HG03442 (cell line): Measurements from ENCODE around the gene FRYL.

Experiments
- ATAC-seq: cut with Tn5 transposase; IDR thresholded peaks from one replicate; pipeline ENCODE4 v1.9.1; 2021; ENCODE audit warnings: mild to moderate bottlenecking, moderate library complexity; ENCODE audit not compliant: unreplicated experiment

Gene FRYL

DNA sequence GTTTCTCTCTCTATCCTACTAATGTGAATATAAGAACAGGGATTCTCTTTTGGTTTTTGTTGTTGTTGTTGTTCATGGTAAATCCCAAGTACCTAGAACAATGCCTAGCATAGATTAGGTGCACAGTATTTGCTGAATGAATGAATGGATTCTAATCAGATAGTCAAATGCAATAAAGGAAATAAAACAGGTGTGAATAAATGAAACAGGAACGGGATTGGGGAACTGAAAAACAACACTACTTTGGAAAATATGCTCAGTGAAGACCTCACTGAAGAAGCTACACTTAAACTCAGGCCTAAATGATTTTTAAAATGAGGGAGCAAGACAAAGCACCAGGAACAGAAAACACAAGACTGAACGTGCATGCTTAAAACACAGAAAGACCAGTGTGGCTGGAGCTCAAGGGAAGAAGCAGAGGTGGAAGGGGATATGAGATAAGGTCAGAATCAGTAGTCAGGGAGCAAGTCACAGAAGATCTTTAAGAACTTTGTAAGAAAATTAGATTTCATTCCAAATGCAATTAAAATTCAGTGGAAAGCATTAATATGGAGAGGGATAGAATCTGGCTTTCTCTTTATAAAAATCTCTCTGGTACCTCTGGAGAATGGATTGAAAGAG lies 145.3 kb downstream of the FRYL start:
- ATAC-seq: no peak

DNA sequence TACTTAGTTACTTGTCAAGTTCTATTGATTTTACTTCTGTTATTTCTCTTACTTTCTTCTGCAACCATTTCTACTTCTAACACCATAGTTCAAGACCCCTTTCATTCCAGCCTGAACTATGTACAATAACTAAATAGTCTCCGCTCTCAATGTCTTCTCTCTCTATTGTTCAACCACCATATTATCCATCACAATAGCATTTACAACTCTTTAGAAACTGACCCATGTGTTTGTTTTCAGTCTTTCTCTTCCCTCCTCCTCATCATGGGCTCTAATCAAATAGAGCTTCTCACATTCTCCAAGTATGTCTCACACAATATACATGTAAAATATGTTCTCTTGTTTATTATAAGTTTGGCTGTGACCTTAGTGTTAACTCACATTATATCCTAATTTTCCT lies 146.4 kb downstream of the FRYL start:
- no peak for ATAC-seq

DNA sequence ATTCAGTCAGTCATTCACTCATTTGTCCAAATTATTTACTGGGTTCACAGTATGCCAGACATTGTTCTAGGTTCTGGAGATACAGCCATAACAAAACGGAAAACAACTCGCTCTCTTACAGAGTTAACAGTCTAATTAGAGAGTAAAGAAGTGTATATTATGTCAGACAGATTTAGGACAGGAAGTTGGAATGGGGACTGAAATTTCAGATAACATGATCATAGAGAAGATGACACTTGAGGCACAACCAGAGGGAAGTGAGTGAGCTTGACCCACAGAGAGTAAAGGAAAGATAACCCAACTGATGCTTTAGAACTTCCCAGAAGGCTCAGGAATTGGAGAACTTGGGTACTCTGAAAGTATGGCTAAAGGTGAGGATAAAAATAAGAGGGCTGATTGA lies 150.6 kb downstream of the FRYL start:
- no peak for ATAC-seq

DNA sequence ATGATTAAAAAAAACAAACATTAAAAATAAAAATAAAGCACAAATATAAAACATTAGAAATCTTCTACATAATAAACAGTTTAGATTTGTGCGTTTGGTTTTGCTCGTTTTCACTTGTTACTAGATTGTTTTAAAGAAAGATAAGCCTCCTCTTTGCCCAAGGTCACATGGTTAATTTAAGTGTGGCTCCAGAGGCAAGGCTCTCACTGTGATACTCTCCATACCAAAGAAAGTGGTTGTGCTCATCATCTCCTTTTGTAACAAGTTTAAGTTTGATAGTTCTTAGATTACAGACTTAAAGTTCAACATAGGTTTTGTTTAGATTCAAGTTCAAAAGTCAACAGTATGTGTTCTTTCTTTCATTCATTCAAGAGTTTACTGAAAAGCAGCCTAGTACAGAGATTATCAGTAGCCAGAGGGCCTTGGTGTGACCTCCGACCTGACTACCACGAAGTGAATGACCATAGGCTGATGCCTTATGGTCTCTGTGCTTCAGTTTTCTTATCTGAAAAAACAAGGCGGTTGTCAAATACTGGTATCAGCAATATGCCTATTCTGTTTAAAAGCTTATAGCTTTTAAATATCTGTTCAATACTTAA lies 156.8 kb downstream of the FRYL start:
- ATAC-seq: no peak

DNA sequence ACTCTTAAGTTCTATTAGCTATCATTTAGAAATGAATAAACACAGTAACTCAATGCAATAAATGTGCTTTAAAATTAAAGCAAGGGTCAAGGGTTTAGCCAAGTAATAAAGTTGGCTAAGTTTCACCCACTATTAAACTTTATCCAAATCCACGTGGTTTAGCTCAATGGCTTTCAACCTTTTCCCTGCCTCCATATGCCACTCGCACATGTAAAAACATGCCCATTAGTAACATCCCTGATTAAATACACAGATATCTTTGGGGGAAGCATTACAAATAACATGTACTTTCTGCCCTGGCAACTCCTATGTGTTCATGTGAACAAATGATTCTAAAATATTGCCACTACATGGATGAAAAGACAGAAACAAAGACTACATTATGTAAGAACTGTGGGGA lies 159.2 kb downstream of the FRYL start:
- no peak for ATAC-seq

DNA sequence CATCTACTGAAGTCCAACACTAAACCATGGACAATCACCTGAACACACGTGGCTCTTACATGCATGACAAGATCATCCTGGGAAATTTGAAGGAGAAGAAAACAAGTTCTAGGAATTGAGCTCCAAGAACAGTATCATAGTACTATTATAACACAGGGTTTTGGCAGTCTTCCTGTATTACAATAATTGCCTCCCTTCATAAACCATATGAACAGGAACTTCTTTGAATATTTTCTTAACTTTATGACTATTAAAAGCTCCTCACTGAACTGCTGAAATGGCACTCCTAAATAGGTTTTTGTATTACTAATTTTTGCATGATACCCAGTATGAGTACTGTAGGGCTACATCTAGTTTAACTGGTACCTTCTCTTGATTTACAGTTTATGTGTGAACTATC lies 160.0 kb downstream of the FRYL start:
- no peak for ATAC-seq

DNA sequence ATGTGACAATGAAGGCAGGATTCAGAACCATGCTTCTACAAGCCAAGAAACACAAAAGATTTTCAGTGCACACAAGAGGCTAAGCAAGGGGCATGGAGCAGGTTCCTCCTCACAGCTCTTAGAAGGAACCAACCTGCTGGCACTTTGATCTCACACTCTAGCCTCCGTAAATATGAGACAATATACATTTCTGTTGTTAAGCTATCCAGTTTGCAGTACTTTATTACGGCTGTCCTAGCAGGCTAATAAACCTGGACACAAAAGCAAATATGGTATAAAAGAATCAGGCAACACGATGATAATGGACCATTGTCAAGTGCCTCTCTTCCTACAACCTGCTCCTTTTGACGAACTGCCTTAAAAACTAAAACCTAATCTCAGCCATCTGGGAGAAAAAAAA lies 175.6 kb downstream of the FRYL start:
- ATAC-seq: no peak

DNA sequence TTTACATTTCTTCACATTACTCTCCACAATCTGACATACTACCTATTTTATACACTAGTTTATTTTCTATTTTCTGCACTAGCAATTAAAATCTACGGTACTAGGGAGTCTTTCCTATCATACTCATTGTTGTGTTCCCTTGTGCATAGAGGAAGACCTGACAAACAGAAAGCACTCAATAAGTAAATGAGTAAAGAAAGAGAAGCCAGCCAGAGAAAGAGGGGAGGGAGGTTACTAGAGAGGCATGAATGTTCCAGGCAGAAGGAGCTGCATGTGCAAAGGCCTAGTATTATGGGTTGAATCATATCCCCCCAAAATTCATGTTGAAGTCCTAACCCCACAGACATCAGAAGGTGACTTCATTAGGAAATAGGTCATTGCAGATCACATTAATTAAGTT lies 176.0 kb downstream of the FRYL start:
- no peak for ATAC-seq

DNA sequence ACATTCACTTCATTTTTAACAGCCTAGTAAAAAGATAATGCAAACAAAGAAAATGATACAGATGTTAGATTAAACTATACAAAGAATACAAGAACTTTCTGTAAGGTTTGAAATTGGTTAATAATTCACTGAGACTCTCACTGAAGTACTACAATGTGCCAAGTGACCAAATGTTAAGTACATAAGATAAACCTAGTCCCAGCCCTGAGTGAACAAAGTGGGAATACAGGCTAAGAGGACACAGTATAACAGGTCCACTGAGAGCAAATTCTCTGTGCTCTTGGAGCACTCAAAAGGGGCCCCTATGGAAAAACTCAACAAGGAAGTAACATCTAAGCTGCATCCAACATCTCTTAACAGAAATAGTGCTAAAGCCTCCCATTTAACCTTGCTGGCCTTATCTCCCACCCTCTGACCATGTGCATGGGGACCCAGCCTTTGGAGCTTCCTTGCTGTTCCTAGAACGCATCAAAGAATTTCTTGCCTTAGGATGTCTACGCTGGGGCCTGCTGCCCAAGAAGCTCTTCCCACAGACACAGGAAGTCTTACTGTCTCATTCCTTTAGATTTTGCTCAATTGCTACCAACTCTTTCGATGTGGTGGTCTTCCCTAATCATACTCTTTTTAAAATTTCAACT lies 176.6 kb downstream of the FRYL start:
- no peak for ATAC-seq

DNA sequence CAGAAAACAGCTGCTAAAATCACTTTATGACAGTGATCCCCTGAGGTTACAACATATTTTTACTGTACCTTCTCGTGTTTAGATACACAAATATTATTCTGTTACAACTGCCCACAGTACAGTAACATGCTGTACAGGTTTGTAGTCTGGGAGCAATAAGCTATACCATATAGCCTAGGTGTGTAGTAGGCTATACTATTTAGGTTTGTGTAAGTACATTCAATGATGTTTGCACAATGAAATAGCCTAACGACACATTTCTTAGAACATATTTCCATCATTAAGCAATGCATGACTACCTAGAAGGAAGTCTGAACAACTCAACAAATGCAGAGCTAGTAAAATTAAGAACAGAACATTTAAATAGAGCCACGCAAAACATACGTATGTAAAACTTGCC lies 177.3 kb downstream of the FRYL start:
- ATAC-seq: no peak

DNA sequence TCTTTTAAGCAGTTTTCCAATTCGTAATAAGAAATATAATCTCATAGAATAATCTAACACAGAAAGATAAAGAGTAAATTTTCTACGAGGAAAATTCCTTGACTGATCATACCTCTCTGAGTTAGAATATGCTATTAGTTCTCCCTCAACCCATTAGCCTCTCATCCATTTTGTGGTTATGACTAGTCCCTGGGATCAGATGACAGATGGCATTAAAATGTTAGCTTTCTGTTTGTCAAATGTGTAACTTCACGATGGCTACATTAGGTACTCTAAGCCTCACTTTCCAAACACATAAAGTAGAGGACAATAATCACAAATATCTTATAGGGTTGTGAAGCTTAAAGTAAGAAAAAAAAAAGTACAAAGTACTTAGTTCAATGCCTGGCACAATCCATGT lies 177.9 kb downstream of the FRYL start:
- no peak for ATAC-seq

DNA sequence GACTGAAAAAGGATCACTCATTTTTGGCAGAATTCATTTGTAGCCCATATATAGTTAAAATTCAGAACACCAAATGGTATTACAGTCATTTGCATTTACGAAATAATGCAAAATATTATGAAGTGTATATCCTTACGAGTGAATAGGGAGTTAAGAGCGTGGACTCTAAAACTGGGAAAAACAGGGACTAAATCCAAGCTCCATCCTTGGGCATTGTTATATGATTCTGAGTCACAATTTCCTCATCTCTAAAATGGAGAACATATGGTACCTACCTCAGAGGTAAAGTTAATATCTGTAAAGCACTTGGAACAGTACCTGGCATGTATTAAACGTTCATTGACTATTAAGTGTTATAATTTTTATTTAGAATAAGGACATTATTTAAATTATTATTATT lies 183.7 kb downstream of the FRYL start:
- no peak for ATAC-seq

DNA sequence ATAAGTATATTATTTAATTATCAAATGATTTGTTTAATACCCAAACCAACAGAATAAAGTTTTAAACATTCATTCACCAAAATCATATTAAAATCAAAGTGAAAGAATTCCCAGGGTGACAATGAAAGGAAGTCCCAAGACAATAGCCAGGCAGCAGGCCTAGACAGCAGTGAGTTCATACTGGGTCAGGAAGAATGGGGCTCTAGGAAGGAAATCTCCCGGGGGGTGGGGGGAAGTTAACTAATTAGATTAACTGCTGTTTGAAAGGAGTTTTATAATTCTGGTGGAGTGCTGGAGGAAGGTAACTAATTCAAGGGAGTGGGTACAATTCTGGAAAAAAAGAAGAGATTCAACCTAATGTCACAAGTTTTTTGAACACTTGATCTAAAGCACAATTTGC lies 185.9 kb downstream of the FRYL start:
- no peak for ATAC-seq

DNA sequence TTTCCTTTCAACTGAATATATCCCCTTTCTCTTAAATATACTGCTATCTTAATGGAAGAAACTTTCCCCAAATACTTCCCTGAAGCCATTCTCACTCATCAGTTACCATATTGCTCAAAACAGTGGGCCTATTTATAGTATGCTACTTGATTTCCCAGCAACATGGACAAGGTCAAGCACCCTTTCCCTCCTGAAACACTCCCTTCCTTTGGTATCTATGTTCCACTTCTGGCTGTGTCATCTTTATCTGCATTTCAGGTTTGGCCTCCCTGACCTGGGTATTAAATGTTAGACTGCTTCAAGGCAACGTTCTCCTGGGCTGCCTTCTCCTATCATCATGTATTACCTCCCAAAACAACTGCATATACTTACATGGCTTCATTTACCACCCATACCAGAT lies 188.7 kb downstream of the FRYL start:
- ATAC-seq: no peak

DNA sequence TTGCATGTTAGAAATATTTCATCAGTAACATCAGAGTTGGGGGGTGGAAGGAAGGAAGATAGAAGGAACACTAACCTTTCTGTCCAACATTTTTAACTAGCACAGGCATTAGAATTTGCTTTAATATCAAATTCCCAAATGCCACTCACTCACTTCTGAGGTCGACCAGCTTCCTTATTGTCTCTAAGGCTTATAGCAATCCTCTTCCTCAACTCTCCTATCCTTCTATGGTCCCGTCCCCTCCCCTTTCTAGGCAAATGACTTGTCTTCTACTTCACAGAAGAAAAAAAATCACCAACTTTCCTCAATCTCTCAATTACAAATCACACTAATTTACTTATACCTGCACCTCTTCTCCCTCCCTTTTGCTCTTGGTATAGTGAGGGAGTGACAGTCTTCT lies 189.2 kb downstream of the FRYL start:
- no peak for ATAC-seq

DNA sequence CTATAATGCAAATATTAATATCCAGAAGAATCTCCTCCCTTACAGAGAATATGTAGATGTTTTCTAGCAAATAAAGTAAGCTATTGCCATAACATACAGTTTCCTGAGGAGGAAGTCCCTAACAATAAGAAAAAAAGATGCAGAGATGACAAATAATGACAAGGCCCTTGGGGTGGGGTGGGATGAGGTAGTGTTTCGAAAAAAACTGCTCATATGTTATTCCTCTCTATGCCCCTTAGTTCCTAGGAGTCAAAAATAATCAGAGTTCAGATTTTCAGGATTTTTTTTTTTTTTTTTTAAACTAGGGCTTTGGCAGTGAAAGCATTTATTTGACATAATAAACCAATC lies 191.0 kb downstream of the FRYL start:
- ATAC-seq: no peak

DNA sequence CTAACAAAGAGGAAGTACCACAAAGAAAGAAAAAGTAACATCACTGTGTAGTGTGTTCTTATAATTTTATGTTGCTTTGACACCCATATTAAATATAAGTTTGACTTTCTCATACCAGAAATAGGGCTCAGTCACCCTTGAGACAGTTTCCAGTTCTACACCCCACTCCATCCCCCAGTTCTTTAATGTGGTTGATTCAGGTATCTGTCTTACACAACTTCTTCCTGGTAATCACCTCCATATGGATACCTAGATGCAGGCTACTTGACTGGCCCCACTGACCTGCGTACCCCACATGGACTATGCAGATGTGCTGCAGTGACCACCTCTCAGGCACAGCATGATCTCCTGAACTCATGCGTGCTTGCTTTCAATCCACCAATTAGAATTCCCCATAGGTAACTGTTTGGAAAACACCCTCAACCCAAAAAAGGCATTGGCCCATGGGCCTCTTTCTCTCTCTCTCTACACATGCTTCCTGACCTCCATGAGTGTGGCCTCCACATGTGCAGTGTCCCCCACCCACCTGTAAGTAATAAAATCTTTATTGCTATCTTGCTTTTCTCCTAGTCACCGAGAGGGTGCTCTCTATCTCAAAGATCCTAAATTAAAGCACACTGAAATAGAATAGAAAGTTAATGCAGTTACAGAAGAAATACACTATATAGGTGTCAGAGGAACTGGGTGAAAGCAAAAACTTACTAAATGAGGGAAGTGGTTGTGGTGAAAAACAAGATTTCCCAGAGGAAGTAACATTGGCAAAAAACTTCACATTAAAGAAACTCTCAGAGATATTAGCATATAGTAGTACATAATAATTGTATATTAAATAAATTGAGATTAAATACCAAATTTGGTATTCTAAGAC lies 191.6 kb downstream of the FRYL start:
- ATAC-seq: no peak

DNA sequence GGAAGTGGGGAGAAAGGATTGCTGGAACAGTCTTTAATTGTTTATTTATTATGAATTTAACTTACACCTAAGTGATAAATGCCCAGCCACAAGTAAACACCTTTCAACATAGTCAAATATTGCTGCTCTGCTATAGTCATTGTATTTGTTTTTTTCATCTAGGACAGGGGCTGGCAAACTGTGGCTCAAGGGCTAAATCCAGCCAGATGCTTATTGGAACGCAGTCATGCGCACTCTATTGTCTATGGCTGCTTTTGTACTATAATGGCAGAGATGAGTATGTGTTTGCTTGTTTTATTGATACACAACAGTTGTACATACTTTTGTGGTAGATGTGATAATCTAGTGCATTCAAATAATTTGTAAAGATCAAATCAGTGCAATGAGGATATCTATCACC lies 194.7 kb downstream of the FRYL start:
- ATAC-seq: no peak

DNA sequence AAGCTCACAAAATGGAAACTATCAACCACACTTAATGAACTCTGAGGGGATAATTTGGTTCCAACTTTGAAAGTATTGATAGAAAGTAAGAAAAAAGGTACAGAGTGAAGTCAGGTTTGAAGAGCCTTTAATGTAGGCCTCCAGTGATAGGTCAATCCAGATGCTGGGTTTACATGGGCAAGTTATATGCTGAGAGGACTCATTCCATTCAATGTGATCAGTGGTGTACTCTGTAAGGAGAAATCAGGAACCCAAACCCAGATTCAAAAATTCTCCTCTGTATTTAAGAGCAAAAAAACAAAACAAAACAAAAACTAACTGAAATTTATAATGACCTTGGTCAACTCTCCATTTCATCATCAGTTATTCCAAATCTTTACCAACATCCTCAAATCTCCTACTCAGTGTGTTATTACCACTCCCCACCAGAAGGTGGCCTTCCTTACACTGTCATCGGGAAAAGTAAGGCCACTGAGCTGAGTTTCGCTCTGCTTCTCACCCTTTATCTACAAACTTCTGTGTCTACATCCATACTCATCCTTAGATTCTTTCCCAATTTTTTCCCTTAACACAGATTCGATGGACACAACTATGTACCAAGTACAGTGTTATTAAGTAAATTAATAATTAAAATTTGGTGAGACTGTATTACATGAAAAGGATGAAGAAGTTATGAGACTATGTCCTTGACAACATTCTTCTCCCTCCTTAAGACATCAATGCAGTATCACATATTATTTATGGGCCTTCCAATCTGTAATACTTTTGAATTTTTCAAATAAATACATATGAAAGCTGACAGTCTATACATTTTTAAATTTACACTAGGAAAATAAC lies 201.7 kb downstream of the FRYL start:
- ATAC-seq: peak; percentile 73

DNA sequence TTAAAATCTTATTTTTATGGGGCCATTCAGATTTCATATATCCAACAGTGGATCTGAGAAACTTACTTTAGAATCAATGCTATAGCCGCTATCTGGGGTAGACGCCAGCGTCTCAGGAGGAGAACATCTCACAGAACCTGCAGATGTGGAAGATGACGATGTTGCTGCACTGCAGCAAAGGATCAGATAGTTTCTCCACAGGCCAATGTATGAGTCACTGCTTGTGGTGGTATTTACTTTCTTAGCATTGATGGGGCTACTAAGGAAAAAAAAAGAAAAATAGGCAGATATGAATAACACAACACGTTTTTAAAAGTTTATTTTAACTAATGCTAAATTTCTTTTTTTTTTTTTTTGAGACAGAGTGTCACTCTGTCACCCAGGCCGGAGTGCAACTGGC lies 204.1 kb downstream of the FRYL start:
- ATAC-seq: no peak

DNA sequence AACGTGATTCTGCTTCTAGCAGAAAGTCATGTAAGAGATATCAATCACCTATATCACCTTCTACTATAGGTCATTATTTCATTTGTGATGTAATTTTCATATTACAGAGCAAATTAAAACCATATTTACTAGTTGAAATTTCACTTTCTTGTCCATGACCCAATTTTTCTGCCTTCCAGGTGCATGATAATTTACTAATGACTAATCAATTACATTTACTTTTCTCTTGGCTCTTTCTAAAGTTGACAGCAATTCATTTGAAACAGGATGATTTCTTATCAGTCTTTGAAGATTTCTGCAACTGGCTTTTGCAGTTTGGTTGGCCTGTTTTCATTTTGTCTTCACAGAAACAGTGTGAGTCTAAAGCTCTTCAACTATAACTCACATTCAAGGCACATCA lies 208.6 kb downstream of the FRYL start:
- ATAC-seq: no peak
